B cell (primary cell): Measurements from ENCODE around the gene ANKRD30A. TPM values are rescaled to one million over a fixed set of nuclear protein-coding genes. Genes with fewer than 3 reads are reported as not detected.

ENCODE experiments used
- ATAC-seq: fragments of 200-7000 bp; cut with Tn5 transposase; one replicate; pipeline ENCODE4 v1.10.0; 2021; ENCODE audit warnings: low read depth, mild to moderate bottlenecking, moderate number of reproducible peaks, moderate library complexity
- CTCF ChIA-PET: fragments of 350-600 bp; sonication (Branson Sonifier 250); formaldehyde crosslinking; loops from one replicate; lab custom pipeline; 2021; ENCODE audit warnings: antibody characterized with exemption, inconsistent platforms; lab: Charles Lee
- POLR2A ChIA-PET: fragments of 350-600 bp; sonication (Branson Sonifier 250); formaldehyde crosslinking; loops from one replicate; lab custom pipeline; 2021; ENCODE audit warnings: antibody characterized with exemption; lab: Charles Lee
- DNase-seq: peaks from one replicate; pipeline ENCODE4 v3.0.0; 2013
- H2AFZ ChIP-seq: 2 replicates; pipeline ENCODE4 v1.6.1; 2012; ENCODE audit warnings: mild to moderate bottlenecking, low read depth, low read length; ENCODE audit not compliant: insufficient read depth, poor library complexity, severe bottlenecking
- H3K27ac ChIP-seq, 2 donors: 1 replicate in 1 of 2; 2 replicates in 1 of 2; pipeline ENCODE4 v1.5.1; 2012 to 2013; ENCODE audit warnings: low read length in 2 of 2, mild to moderate bottlenecking in 2 of 2, moderate library complexity in 1 of 2
- H3K27me3 ChIP-seq, 4 experiments: fragments of 200-600 bp in 1 of 4; sonication (generic) in 1 of 4; replicated peaks in 1 of 4; 1 replicate in 2 of 4; 2 replicates in 2 of 4; pipeline versions ENCODE4 v1.6.1 to v1.7.0; 2013 to 2016; ENCODE audit warnings: low read length in 3 of 4, mild to moderate bottlenecking in 2 of 4, mixed read lengths in 1 of 4, moderate library complexity in 1 of 4; ENCODE audit not compliant: insufficient read depth in 4 of 4, control insufficient read depth in 3 of 4; ENCODE audit errors: control extremely low read depth in 1 of 4
- H3K36me3 ChIP-seq, 2 experiments: replicated peaks in 1 of 2; 1 replicate in 1 of 2; 2 replicates in 1 of 2; pipeline versions ENCODE4 v1.6.1 to v1.7.1; 2013; ENCODE audit warnings: low read length in 1 of 2; ENCODE audit not compliant: insufficient read depth in 2 of 2, control insufficient read depth in 1 of 2; ENCODE audit errors: control extremely low read depth in 1 of 2, extremely low read depth in 1 of 2
- H3K4me1 ChIP-seq, 2 donors: fragments of 200-600 bp in 1 of 2; sonication (generic) in 1 of 2; 1 replicate in 1 of 2; 2 replicates in 1 of 2; pipeline versions ENCODE4 v1.5.1 to v1.6.1; 2013 to 2017; ENCODE audit warnings: low read length in 2 of 2; ENCODE audit not compliant: control insufficient read depth in 2 of 2, insufficient read depth in 2 of 2
- H3K4me2 ChIP-seq: replicated peaks from 2 replicates; pipeline ENCODE3; 2012; ENCODE audit warnings: mild to moderate bottlenecking, low read depth, low read length; ENCODE audit not compliant: poor library complexity, severe bottlenecking
- H3K4me3 ChIP-seq, 5 experiments: fragments of 200-600 bp in 1 of 5; sonication (generic) in 1 of 5; 1 replicate in 3 of 5; 2 replicates in 2 of 5; pipeline versions ENCODE4 v1.5.1 to v1.7.0; 2011 to 2016; ENCODE audit warnings: low read length in 4 of 5, mild to moderate bottlenecking in 4 of 5, low read depth in 2 of 5, control low read depth in 1 of 5, moderate library complexity in 1 of 5; ENCODE audit not compliant: insufficient read depth in 1 of 5; ENCODE audit errors: control extremely low read depth in 1 of 5, extremely low read depth in 1 of 5
- H3K79me2 ChIP-seq: fragments of 200-600 bp; sonication (generic); one replicate; pipeline ENCODE4 v1.6.0; 2016; ENCODE audit warnings: low read length; ENCODE audit not compliant: control insufficient read depth, insufficient read depth
- H3K9ac ChIP-seq: fragments of 200-600 bp; sonication (generic); 2 replicates; pipeline ENCODE4 v1.6.1; 2017; ENCODE audit warnings: mild to moderate bottlenecking, low read length, moderate library complexity
- H3K9me3 ChIP-seq, 3 donors: one replicate each; pipeline versions ENCODE4 v1.6.1 to v1.7.1; 2013; ENCODE audit warnings: low read length in 2 of 3; ENCODE audit not compliant: control insufficient read depth in 2 of 3, insufficient read depth in 1 of 3; ENCODE audit errors: control extremely low read depth in 1 of 3
- H4K20me1 ChIP-seq: 2 replicates; pipeline ENCODE4 v1.6.0; 2012; ENCODE audit warnings: mild to moderate bottlenecking, low read length; ENCODE audit not compliant: insufficient read depth, control insufficient read depth, poor library complexity, severe bottlenecking
- H3K27ac Mint-ChIP-seq: one replicate; pipeline ENCODE4 v1.8.0; 2021; ENCODE audit warnings: mixed read lengths
- H3K27me3 Mint-ChIP-seq: one replicate; pipeline ENCODE4 v1.8.0; 2021; ENCODE audit warnings: mixed read lengths
- H3K4me1 Mint-ChIP-seq: one replicate; pipeline ENCODE4 v1.8.0; 2021; ENCODE audit warnings: mixed read lengths
- H3K4me3 Mint-ChIP-seq: one replicate; pipeline ENCODE4 v1.8.0; 2021; ENCODE audit warnings: mixed read lengths
- H3K9me3 Mint-ChIP-seq: one replicate; pipeline ENCODE4 v1.8.0; 2022; ENCODE audit warnings: mixed read lengths; ENCODE audit not compliant: insufficient read depth
- EZH2 ChIP-seq: IDR thresholded peaks from 2 replicates; pipeline ENCODE4 v1.6.1; 2012; ENCODE audit warnings: borderline replicate concordance, low read depth, mild to moderate bottlenecking, moderate library complexity, low read length; ENCODE audit not compliant: insufficient read depth, poor library complexity, severe bottlenecking
- WGBS: methylation state at CpG from one replicate; pipeline ENCODE4 v1.1.5; 2013; ENCODE audit warnings: missing lambda C conversion rate; ENCODE audit not compliant: insufficient coverage; 5-methylcytosine and 5-hydroxymethylcytosine counted together
- intact Hi-C: fragments of 100-400 bp; cut with micrococcal nuclease; formaldehyde crosslinking; loops from one replicate; pipeline ENCODE4 v1.10.0; 2022
- polyA plus RNA-seq: library from polyadenylated mRNA; depleted of rRNA; stranded (reverse); fragments of >200 nt; gene quantifications from 2 replicates; pipeline ENCODE4 v1.2.3, GENCODE V29; 2012
- total RNA-seq, 2 donors: library from RNA; stranded (reverse); fragments of 120-200 nt in 1 of 2; gene quantifications; 1 replicate in 1 of 2; 2 replicates in 1 of 2; pipeline versions ENCODE4 v1.2.3 to v1.2.4, GENCODE V29; 2013 to 2022
- TF ChIP-seq, protein P1 (sequence below): fragments of 200-600 bp; IDR thresholded peaks from one replicate; pipeline ENCODE4 v1.8.0; 2022; ENCODE audit warnings: antibody characterized with exemption, mild to moderate bottlenecking

ANKRD30A gene
- total and polyA plus RNA-seq, 2 donors (not counting 1 experiment from before 2014, with no cell fraction given), result not detected

- Histone ChIP-seq H4K20me1 (no peaks in the 10 kb centered on the region), H3K36me3 (no peaks in the 10 kb centered on the region), H3K27me3 (no peaks in the 10 kb centered on the region), H3K4me3 (no peak overlapping the region), H3K27ac (no peak overlapping the region), H2AFZ (no peak overlapping the region), H3K4me1 (no peaks in the 10 kb centered on the region), H3K9ac (no peak overlapping the region), H3K4me2 (no peak overlapping the region), H3K9me3 (peaks cover 0 to 2% (median 0%) of the 10 kb centered on the region in 3 donors), H3K79me2 (no peaks in the 10 kb centered on the region)
- Mint-ChIP-seq H3K9me3 (peaks cover 2% of the 10 kb centered on the region), H3K27ac (no peak overlapping the region), H3K27me3 (no peaks in the 10 kb centered on the region), H3K4me3 (no peak overlapping the region), H3K4me1 (no peaks in the 10 kb centered on the region)
- WGBS, result no CpG with 5 or more reads among the region's 1 CpG
- TF ChIP-seq, protein P1, sequence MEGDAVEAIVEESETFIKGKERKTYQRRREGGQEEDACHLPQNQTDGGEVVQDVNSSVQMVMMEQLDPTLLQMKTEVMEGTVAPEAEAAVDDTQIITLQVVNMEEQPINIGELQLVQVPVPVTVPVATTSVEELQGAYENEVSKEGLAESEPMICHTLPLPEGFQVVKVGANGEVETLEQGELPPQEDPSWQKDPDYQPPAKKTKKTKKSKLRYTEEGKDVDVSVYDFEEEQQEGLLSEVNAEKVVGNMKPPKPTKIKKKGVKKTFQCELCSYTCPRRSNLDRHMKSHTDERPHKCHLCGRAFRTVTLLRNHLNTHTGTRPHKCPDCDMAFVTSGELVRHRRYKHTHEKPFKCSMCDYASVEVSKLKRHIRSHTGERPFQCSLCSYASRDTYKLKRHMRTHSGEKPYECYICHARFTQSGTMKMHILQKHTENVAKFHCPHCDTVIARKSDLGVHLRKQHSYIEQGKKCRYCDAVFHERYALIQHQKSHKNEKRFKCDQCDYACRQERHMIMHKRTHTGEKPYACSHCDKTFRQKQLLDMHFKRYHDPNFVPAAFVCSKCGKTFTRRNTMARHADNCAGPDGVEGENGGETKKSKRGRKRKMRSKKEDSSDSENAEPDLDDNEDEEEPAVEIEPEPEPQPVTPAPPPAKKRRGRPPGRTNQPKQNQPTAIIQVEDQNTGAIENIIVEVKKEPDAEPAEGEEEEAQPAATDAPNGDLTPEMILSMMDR, result no peak
- no peak for TF ChIP-seq EZH2
- DNase-seq, result no peak
- no peak for ATAC-seq
- intact Hi-C loops, result no loop called here
- ChIA-PET POLR2A (no interaction called here), CTCF (no interaction called here)
Measured at GRCh38 chr10:37109000-37109399, 16.4 kb upstream of the ANKRD30A start.

DNA sequence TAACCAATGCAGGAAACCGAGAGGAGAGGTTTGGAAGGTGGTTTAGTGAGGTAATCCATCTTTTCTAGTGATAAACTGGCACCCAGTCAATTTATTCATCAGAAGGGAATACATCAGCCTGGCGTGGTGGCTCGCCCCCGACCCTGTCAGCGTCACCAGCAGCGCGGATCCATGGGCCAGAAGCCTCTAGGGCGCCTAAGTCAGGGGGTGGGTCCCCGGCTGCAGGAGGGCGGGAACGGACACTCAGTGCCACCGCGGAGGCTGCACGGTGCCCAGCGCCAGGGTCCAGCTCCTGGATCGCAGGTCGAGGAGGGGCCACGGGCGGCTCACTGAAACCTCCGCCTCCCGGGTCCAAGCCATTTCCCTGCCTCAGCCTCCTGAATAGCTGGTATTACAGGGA, 866 bp upstream of the ANKRD30A start:
- WGBS, result 94% methylated on average over 18 of the region's 21 CpGs
- H3K79me2 ChIP-seq, result no peaks in the 10 kb centered on the region
- no peak overlapping the region for H3K27ac Mint-ChIP-seq
- H3K4me1 ChIP-seq, result no peaks in the 10 kb centered on the region
- H3K27me3 Mint-ChIP-seq, result no peaks in the 10 kb centered on the region
- H3K4me1 Mint-ChIP-seq, result no peaks in the 10 kb centered on the region
- ATAC-seq, result no peak
- peaks cover 0 to 40% (median 0%) of the 10 kb centered on the region in 3 donors for H3K9me3 ChIP-seq
- no peak overlapping the region for H3K9ac ChIP-seq
- H3K4me3 ChIP-seq, result no peak overlapping the region
- POLR2A ChIA-PET, result no interaction called here
- CTCF ChIA-PET, result no interaction called here
- H3K27ac ChIP-seq, result no peak overlapping the region
- no peaks in the 10 kb centered on the region for H3K36me3 ChIP-seq
- no peak for DNase-seq
- intact Hi-C loops, result no loop called here
- H4K20me1 ChIP-seq, result no peaks in the 10 kb centered on the region
- no peak overlapping the region for H3K4me3 Mint-ChIP-seq
- no peak overlapping the region for H2AFZ ChIP-seq
- no peak overlapping the region for H3K4me2 ChIP-seq
- H3K27me3 ChIP-seq, result no peaks in the 10 kb centered on the region
- no peak for TF ChIP-seq EZH2
- TF ChIP-seq, protein P1, result no peak
- no peaks in the 10 kb centered on the region for H3K9me3 Mint-ChIP-seq
